ENCODE results near the gene SLC46A2. TPM values are rescaled to one million over a fixed set of nuclear protein-coding genes. Genes with fewer than 3 reads are reported as not detected.

SLC46A2 gene
- total and polyA plus RNA-seq, 4 donors, result 0.01 to 0.17 (median 0.07) TPM; not detected in 1

DNA sequence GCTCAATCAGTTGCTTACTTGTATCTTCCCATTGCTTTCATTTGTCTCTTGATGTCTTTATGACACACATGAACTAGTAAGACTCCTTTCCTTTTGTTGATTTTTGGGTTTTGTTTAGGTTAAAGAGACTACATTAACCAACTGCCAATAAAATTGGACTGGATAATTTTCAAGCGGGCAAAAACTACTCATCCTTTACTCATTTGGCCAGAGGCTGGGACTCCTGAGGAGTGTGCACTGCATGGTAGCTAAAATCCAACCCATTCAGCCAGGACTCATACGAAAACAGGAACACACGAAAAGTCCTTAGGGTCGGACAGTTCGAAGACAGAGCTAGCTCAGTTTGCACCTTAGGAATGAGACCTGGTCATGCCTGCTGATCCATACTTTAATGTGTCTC is 6.0 kb downstream of the SLC46A2 start:
- no peak overlapping the region for H3K27ac ChIP-seq (ENCODE audit: low read depth in 1 of 2, low read length in 2 of 2)
- no peak overlapping the region for H3K4me3 ChIP-seq (ENCODE audit: low read depth in 1 of 3, low read length in 3 of 3)
- no peaks in the 10 kb centered on the region for H3K9me3 ChIP-seq (ENCODE audit: control insufficient read depth in 4 of 4, low read length in 3 of 4)
- TF ChIP-seq GABPA (IDR thresholded peaks at IDR 0.05 in 1 of 2, conservative IDR thresholded peaks at IDR 0.05 in 1 of 2) (no peak), JUND (IDR thresholded peaks at IDR 0.05) (no peak), SP1 (IDR thresholded peaks at IDR 0.05) (no peak), YY1 (IDR thresholded peaks at IDR 0.05) (no peak), TAF1 (conservative IDR thresholded peaks at IDR 0.05) (no peak)
- TF ChIP-seq, protein P1, sequence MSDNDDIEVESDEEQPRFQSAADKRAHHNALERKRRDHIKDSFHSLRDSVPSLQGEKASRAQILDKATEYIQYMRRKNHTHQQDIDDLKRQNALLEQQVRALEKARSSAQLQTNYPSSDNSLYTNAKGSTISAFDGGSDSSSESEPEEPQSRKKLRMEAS (IDR thresholded peaks at IDR 0.05), result no peak
- 96% methylated on average over 5 of the region's 5 CpGs for WGBS
- no peak overlapping the region for H3K9ac ChIP-seq (ENCODE audit: low read depth in 1 of 2, low read length in 2 of 2)
- no peaks in the 10 kb centered on the region for H3K27me3 ChIP-seq (ENCODE audit: control insufficient read depth in 4 of 4, insufficient read depth in 4 of 4, low read length in 3 of 4)
- H3K36me3 ChIP-seq (ENCODE audit: control insufficient read depth in 4 of 4, insufficient read depth in 3 of 4, low read depth in 1 of 4, low read length in 3 of 4), result peaks cover 0 to 3% (median 0%) of the 10 kb centered on the region in 4 donors
- no peaks in the 10 kb centered on the region for H3K4me1 ChIP-seq (ENCODE audit: control insufficient read depth in 4 of 4, insufficient read depth in 4 of 4, low read length in 3 of 4)
- no peak for DNase-seq (ENCODE audit: low spot score)

DNA sequence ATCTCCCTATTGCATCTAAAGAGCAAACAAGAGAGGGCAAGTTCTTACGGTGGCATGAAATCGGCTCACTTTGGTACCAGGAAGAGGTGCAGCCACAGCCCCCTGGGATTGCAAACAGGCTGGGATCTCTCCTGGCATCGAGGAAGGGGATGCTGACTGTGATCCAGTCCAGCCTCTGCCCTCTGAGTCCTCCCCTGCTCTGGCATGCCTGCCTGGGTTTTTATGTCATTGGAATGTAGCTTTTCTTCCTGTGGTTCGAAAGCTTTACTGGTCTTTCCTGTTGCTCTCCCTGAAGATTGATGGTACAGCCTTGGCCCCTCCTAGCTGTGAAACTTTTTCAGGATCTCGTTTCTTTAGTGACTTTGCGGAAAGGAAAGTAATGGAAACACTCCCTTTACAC is 6.6 kb downstream of the SLC46A2 start:
- Histone ChIP-seq H3K36me3 (ENCODE audit: control insufficient read depth in 4 of 4, insufficient read depth in 3 of 4, low read depth in 1 of 4, low read length in 3 of 4) (peaks cover 0 to 3% (median 0%) of the 10 kb centered on the region in 4 donors), H3K9ac (ENCODE audit: low read depth in 1 of 2, low read length in 2 of 2) (no peak overlapping the region), H3K27ac (ENCODE audit: low read depth in 1 of 2, low read length in 2 of 2) (no peak overlapping the region), H3K9me3 (ENCODE audit: control insufficient read depth in 4 of 4, low read length in 3 of 4) (no peaks in the 10 kb centered on the region), H3K4me1 (ENCODE audit: control insufficient read depth in 4 of 4, insufficient read depth in 4 of 4, low read length in 3 of 4) (no peaks in the 10 kb centered on the region), H3K4me3 (ENCODE audit: low read depth in 1 of 3, low read length in 3 of 3) (no peak overlapping the region), H3K27me3 (ENCODE audit: control insufficient read depth in 4 of 4, insufficient read depth in 4 of 4, low read length in 3 of 4) (no peaks in the 10 kb centered on the region)
- DNase-seq (ENCODE audit: low spot score), result no peak
- WGBS, result 68% methylated on average over 6 of the region's 6 CpGs
- TF ChIP-seq GABPA (IDR thresholded peaks at IDR 0.05 in 1 of 2, conservative IDR thresholded peaks at IDR 0.05 in 1 of 2) (no peak), FOXA1 (IDR thresholded peaks at IDR 0.05) (no peak), EGR1 (IDR thresholded peaks at IDR 0.05; ENCODE audit: low read depth in 2 of 2) (no peak), SP1 (IDR thresholded peaks at IDR 0.05) (no peak), RAD21 (IDR thresholded peaks at IDR 0.05) (no peak), YY1 (IDR thresholded peaks at IDR 0.05) (no peak), HNF4G (IDR thresholded peaks at IDR 0.05) (no peak), HNF4A (conservative IDR thresholded peaks at IDR 0.05) (no peak), NR2F2 (IDR thresholded peaks at IDR 0.05) (no peak), RXRA (IDR thresholded peaks at IDR 0.05) (no peak)
- TF ChIP-seq, protein P2, sequence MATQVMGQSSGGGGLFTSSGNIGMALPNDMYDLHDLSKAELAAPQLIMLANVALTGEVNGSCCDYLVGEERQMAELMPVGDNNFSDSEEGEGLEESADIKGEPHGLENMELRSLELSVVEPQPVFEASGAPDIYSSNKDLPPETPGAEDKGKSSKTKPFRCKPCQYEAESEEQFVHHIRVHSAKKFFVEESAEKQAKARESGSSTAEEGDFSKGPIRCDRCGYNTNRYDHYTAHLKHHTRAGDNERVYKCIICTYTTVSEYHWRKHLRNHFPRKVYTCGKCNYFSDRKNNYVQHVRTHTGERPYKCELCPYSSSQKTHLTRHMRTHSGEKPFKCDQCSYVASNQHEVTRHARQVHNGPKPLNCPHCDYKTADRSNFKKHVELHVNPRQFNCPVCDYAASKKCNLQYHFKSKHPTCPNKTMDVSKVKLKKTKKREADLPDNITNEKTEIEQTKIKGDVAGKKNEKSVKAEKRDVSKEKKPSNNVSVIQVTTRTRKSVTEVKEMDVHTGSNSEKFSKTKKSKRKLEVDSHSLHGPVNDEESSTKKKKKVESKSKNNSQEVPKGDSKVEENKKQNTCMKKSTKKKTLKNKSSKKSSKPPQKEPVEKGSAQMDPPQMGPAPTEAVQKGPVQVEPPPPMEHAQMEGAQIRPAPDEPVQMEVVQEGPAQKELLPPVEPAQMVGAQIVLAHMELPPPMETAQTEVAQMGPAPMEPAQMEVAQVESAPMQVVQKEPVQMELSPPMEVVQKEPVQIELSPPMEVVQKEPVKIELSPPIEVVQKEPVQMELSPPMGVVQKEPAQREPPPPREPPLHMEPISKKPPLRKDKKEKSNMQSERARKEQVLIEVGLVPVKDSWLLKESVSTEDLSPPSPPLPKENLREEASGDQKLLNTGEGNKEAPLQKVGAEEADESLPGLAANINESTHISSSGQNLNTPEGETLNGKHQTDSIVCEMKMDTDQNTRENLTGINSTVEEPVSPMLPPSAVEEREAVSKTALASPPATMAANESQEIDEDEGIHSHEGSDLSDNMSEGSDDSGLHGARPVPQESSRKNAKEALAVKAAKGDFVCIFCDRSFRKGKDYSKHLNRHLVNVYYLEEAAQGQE (IDR thresholded peaks at IDR 0.05), result no peak
- TF ChIP-seq, protein P1 (IDR thresholded peaks at IDR 0.05), result no peak
- TF ChIP-seq, protein P3, sequence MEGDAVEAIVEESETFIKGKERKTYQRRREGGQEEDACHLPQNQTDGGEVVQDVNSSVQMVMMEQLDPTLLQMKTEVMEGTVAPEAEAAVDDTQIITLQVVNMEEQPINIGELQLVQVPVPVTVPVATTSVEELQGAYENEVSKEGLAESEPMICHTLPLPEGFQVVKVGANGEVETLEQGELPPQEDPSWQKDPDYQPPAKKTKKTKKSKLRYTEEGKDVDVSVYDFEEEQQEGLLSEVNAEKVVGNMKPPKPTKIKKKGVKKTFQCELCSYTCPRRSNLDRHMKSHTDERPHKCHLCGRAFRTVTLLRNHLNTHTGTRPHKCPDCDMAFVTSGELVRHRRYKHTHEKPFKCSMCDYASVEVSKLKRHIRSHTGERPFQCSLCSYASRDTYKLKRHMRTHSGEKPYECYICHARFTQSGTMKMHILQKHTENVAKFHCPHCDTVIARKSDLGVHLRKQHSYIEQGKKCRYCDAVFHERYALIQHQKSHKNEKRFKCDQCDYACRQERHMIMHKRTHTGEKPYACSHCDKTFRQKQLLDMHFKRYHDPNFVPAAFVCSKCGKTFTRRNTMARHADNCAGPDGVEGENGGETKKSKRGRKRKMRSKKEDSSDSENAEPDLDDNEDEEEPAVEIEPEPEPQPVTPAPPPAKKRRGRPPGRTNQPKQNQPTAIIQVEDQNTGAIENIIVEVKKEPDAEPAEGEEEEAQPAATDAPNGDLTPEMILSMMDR (IDR thresholded peaks at IDR 0.05; ENCODE audit: low read depth, low read length, missing input control), result no peak
